RWPE2 (cell line): ENCODE measurements around the gene CD82.

Experiments
- ATAC-seq: fragments of 200-7000 bp; cut with Tn5 transposase; 3 replicates; pipeline ENCODE4 v1.9.1; 2021; ENCODE audit warnings: low read depth
- DNase-seq: peaks from one replicate; pipeline ENCODE4 v3.0.0-alpha.2; 2020; ENCODE audit warnings: low spot score
- H3K27ac ChIP-seq: fragments of 450-650 bp; 2 replicates; pipeline ENCODE4 v1.5.1; 2017; ENCODE audit warnings: mild to moderate bottlenecking; ENCODE audit not compliant: poor library complexity, severe bottlenecking
- H3K27me3 ChIP-seq: fragments of 250-450 bp; sonication (Bioruptor Pico); 2 replicates; pipeline ENCODE4 v1.5.1; 2021; ENCODE audit warnings: mild to moderate bottlenecking, moderate library complexity; ENCODE audit not compliant: insufficient read depth, poor library complexity, severe bottlenecking
- H3K36me3 ChIP-seq: fragments of 250-450 bp; sonication (Bioruptor Pico); 2 replicates; pipeline ENCODE4 v1.5.1; 2020; ENCODE audit warnings: low read depth, mild to moderate bottlenecking, moderate library complexity
- H3K4me1 ChIP-seq: fragments of 250-450 bp; sonication (Bioruptor Pico); 2 replicates; pipeline ENCODE4 v1.5.1; 2021; ENCODE audit warnings: mild to moderate bottlenecking, moderate library complexity; ENCODE audit not compliant: insufficient read depth, poor library complexity, severe bottlenecking
- H3K4me3 ChIP-seq: fragments of 250-450 bp; sonication (Bioruptor Pico); 2 replicates; pipeline ENCODE4 v1.5.1; 2021; ENCODE audit warnings: mild to moderate bottlenecking, moderate library complexity; ENCODE audit not compliant: severe bottlenecking
- H3K9me3 ChIP-seq: fragments of 250-450 bp; sonication (Bioruptor Pico); 2 replicates; pipeline ENCODE4 v1.5.1; 2021; ENCODE audit warnings: mild to moderate bottlenecking, moderate library complexity; ENCODE audit not compliant: severe bottlenecking
- CTCF ChIP-seq: fragments of 450-650 bp; IDR thresholded peaks from one replicate; pipeline ENCODE4 v1.5.1; 2017; ENCODE audit warnings: mild to moderate bottlenecking, moderate library complexity; ENCODE audit not compliant: poor library complexity, severe bottlenecking

The CD82 gene

GRCh38 chr11:44533921-44534711, 31.3 kb upstream of the CD82 start:
- no peaks in the 10 kb centered on the region for H3K4me1 ChIP-seq
- H3K9me3 ChIP-seq = no peaks in the 10 kb centered on the region
- H3K4me3 ChIP-seq = no peak overlapping the region
- TF ChIP-seq CTCF = no peak
- DNase-seq (no peak), ATAC-seq (no peak)
- no peaks in the 10 kb centered on the region for H3K36me3 ChIP-seq
- H3K27ac ChIP-seq = no peak overlapping the region
- H3K27me3 ChIP-seq = no peaks in the 10 kb centered on the region

- no peak for DNase-seq
- ATAC-seq = no peak
Observed at GRCh38 chr11:44535191-44535980, 30.1 kb upstream of the CD82 start.

GRCh38 chr11:44536788-44537516, 28.5 kb upstream of the CD82 start:
- H3K36me3 ChIP-seq = no peaks in the 10 kb centered on the region
- no peak overlapping the region for H3K27ac ChIP-seq
- no peaks in the 10 kb centered on the region for H3K27me3 ChIP-seq
- DNase-seq = no peak
- H3K9me3 ChIP-seq = no peaks in the 10 kb centered on the region
- H3K4me3 ChIP-seq = no peak overlapping the region
- no peaks in the 10 kb centered on the region for H3K4me1 ChIP-seq
- no peak for TF ChIP-seq CTCF
- ATAC-seq = no peak

More at GRCh38 chr11:44535191-44535980, 30.1 kb upstream of the CD82 start:
- H3K4me3 ChIP-seq = no peak overlapping the region
- no peaks in the 10 kb centered on the region for H3K27me3 ChIP-seq
- TF ChIP-seq CTCF = no peak
- no peaks in the 10 kb centered on the region for H3K36me3 ChIP-seq
- H3K9me3 ChIP-seq = no peaks in the 10 kb centered on the region
- H3K4me1 ChIP-seq = no peaks in the 10 kb centered on the region
- H3K27ac ChIP-seq = no peak overlapping the region

GRCh38 chr11:44537679-44538078, 27.8 kb upstream of the CD82 start:
- no peak for ATAC-seq
- DNase-seq = no peak

More at GRCh38 chr11:44537679-44538078, 27.8 kb upstream of the CD82 start:
- H3K36me3 ChIP-seq = no peaks in the 10 kb centered on the region
- no peaks in the 10 kb centered on the region for H3K4me1 ChIP-seq
- TF ChIP-seq CTCF = no peak
- H3K4me3 ChIP-seq = no peak overlapping the region
- H3K9me3 ChIP-seq = no peaks in the 10 kb centered on the region
- no peak overlapping the region for H3K27ac ChIP-seq
- H3K27me3 ChIP-seq = no peaks in the 10 kb centered on the region
